Osteoblast (primary cell): ENCODE results near the gene TBX5. TPM values are rescaled to one million over a fixed set of nuclear protein-coding genes. Genes with fewer than 3 reads are reported as not detected.

Source experiments
- DNase-seq: peaks from one replicate; pipeline ENCODE4 v3.0.0; 2011; ENCODE audit warnings: low spot score, mixed read lengths; ENCODE audit not compliant: insufficient read length; ENCODE audit errors: missing footprints
- H2AFZ ChIP-seq: 2 replicates; pipeline ENCODE4 v1.6.0; 2011; ENCODE audit warnings: mild to moderate bottlenecking, low read length
- H3K27ac ChIP-seq: 2 replicates; pipeline ENCODE4 v1.5.1; 2011; ENCODE audit warnings: mild to moderate bottlenecking, low read depth, low read length, moderate library complexity
- H3K27me3 ChIP-seq: 2 replicates; pipeline ENCODE4 v1.6.0; 2012; ENCODE audit warnings: mild to moderate bottlenecking, control low read depth, inconsistent platforms, low read length, moderate library complexity; ENCODE audit not compliant: insufficient read depth
- H3K36me3 ChIP-seq: 2 replicates; pipeline ENCODE4 v1.5.1; 2011; ENCODE audit warnings: mild to moderate bottlenecking, low read length, control low read depth, moderate library complexity; ENCODE audit not compliant: insufficient read depth
- H3K4me1 ChIP-seq: 2 replicates; pipeline ENCODE4 v1.5.1; 2011; ENCODE audit warnings: mild to moderate bottlenecking, low read length, control low read depth, moderate library complexity; ENCODE audit not compliant: insufficient read depth
- H3K4me2 ChIP-seq: 2 replicates; pipeline ENCODE4 v1.6.0; 2011; ENCODE audit warnings: mild to moderate bottlenecking, low read length; ENCODE audit not compliant: insufficient read depth
- H3K4me3 ChIP-seq: fragments of 200-600 bp; sonication (generic); 3 replicates; pipeline ENCODE4 v1.5.1; 2012; ENCODE audit warnings: mild to moderate bottlenecking, low read length, inconsistent platforms; ENCODE audit not compliant: insufficient read depth
- H3K79me2 ChIP-seq: 2 replicates; pipeline ENCODE4 v1.6.0; 2012; ENCODE audit warnings: mild to moderate bottlenecking, low read length, control low read depth, inconsistent platforms; ENCODE audit not compliant: insufficient read depth
- H3K9me3 ChIP-seq: 2 replicates; pipeline ENCODE4 v1.5.1; 2011; ENCODE audit warnings: low read depth, low read length, control low read depth
- H4K20me1 ChIP-seq: 2 replicates; pipeline ENCODE4 v1.6.0; 2012; ENCODE audit warnings: mild to moderate bottlenecking, low read length, control low read depth; ENCODE audit not compliant: insufficient read depth
- CTCF ChIP-seq: IDR thresholded peaks from 2 replicates; pipeline ENCODE4 v1.5.1; 2011; ENCODE audit warnings: mild to moderate bottlenecking, low read depth, low read length, moderate library complexity; ENCODE audit errors: extremely low read depth
- total RNA-seq: library from RNA; depleted of rRNA; stranded (reverse); fragments of >200 nt; gene quantifications from 2 replicates; pipeline ENCODE4 v1.2.3, GENCODE V29; 2012

TBX5 gene
- total RNA-seq, 1 donor = not detected

GRCh38 chr12:114406984-114407841 is 1.3 kb upstream of the TBX5 start:
- H3K4me2 ChIP-seq = no peak overlapping the region
- no peaks in the 10 kb centered on the region for H3K4me1 ChIP-seq
- no peaks in the 10 kb centered on the region for H3K9me3 ChIP-seq
- no peak for DNase-seq
- no peak overlapping the region for H3K27ac ChIP-seq
- H3K27me3 ChIP-seq = peaks cover 7% of the 10 kb centered on the region
- no peaks in the 10 kb centered on the region for H3K36me3 ChIP-seq
- no peak overlapping the region for H2AFZ ChIP-seq
- H4K20me1 ChIP-seq = no peaks in the 10 kb centered on the region
- no peak overlapping the region for H3K4me3 ChIP-seq
- H3K79me2 ChIP-seq = no peaks in the 10 kb centered on the region
- no peak for TF ChIP-seq CTCF

- no peak for TF ChIP-seq CTCF
- no peak overlapping the region for H3K4me2 ChIP-seq
- no peak overlapping the region for H2AFZ ChIP-seq
- H3K4me1 ChIP-seq = no peaks in the 10 kb centered on the region
- no peak overlapping the region for H3K4me3 ChIP-seq
- H3K9me3 ChIP-seq = no peaks in the 10 kb centered on the region
- DNase-seq = peak; percentile 81
- H3K79me2 ChIP-seq = no peaks in the 10 kb centered on the region
- H3K27ac ChIP-seq = no peak overlapping the region
- peaks cover 7% of the 10 kb centered on the region for H3K27me3 ChIP-seq
- no peaks in the 10 kb centered on the region for H3K36me3 ChIP-seq
- no peaks in the 10 kb centered on the region for H4K20me1 ChIP-seq
These were observed 506 bp upstream of the TBX5 start for GRCh38 chr12:114406316-114406983.

- Histone ChIP-seq H3K4me3 (peak overlapping the region; percentile 51), H2AFZ (no peak overlapping the region), H3K27ac (no peak overlapping the region), H3K4me1 (no peaks in the 10 kb centered on the region), H3K36me3 (no peaks in the 10 kb centered on the region), H3K79me2 (no peaks in the 10 kb centered on the region), H3K4me2 (peak overlapping the region; percentile 43), H3K27me3 (peaks cover 7% of the 10 kb centered on the region), H4K20me1 (no peaks in the 10 kb centered on the region), H3K9me3 (no peaks in the 10 kb centered on the region)
- no peak for TF ChIP-seq CTCF
- DNase-seq = peak; percentile 75
These were observed 922 bp downstream of the TBX5 start for GRCh38 chr12:114404926-114405518.
